ENCODE measurements around the gene PHYHD1.

PHYHD1 gene

DNA sequence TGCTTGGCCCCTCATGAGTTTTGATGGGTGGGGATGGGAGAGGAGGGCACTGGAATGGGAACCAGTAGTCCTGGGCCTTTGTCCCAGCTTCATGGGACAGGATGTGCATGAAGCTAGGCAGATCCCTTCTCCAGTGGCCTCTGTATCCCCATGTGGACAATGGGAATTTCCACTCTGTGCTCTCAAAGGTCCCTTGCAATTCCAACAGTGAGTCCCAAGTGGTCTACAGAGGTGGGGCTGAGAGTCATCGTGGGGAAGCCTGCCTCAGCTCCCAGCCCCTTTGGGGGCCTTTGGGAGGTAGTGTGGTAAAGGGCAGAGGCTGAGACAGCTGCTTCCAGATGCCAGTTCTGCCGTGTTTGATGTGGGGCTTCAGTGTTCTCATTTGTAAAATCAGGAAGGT, 1.9 kb upstream of the PHYHD1 start:
- in situ Hi-C loops (cut with HindIII; ENCODE audit: low pct_ligation_motif_present, low sequenced_read_pairs), result no loop called here
- Histone ChIP-seq H3K36me3 (replicated peaks) (peaks cover 22% of the 10 kb centered on the region), H3K4me3 (ENCODE audit: low read depth, low read length) (no peak overlapping the region), H3K27me3 (replicated peaks) (no peaks in the 10 kb centered on the region), H3K27ac (no peak overlapping the region)
- TF ChIP-seq, protein P1, sequence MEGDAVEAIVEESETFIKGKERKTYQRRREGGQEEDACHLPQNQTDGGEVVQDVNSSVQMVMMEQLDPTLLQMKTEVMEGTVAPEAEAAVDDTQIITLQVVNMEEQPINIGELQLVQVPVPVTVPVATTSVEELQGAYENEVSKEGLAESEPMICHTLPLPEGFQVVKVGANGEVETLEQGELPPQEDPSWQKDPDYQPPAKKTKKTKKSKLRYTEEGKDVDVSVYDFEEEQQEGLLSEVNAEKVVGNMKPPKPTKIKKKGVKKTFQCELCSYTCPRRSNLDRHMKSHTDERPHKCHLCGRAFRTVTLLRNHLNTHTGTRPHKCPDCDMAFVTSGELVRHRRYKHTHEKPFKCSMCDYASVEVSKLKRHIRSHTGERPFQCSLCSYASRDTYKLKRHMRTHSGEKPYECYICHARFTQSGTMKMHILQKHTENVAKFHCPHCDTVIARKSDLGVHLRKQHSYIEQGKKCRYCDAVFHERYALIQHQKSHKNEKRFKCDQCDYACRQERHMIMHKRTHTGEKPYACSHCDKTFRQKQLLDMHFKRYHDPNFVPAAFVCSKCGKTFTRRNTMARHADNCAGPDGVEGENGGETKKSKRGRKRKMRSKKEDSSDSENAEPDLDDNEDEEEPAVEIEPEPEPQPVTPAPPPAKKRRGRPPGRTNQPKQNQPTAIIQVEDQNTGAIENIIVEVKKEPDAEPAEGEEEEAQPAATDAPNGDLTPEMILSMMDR (IDR thresholded peaks at IDR 0.05; ENCODE audit: low read depth, low read length, missing control alignments), result no peak
- DNase-seq, result no peak

DNA sequence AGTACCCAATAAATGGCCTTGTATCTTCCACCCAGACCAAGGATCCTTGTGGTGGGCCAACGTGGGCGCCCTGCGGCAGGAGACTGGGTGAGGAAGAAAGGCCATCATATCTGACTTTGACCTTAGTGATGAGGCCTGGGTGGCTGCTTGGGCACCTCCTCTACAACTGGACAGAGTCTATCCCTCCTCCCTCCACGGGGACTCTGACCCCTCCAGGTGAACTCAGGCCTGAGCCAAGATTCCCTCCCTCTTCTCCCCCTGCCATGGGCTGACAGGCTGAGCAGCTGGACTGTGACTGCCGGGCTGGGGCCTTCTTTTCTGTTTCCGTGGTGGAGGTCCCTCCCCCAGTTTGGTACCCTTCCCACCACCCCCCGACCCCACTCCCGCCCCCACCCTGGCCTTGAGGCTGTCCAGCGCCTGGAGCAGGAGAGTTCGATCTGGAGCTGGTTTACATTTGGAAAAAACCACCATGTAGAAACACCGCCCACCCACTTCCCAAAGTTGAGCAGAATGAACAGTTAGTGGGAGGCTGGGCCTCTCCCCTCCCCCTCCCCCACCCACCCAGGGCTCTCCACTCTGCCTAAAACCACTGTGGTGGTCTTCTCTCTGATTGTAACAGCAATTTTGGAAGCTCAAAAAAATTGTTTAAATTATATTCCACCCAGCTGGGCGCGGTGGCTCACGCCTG, 1.2 kb upstream of the PHYHD1 start:
- no peak overlapping the region for H3K27ac ChIP-seq
- H3K4me3 ChIP-seq (ENCODE audit: low read depth, low read length), result no peak overlapping the region
- no peaks in the 10 kb centered on the region for H3K27me3 ChIP-seq (replicated peaks)
- H3K36me3 ChIP-seq (replicated peaks), result peaks cover 21% of the 10 kb centered on the region
- in situ Hi-C loops (cut with HindIII; ENCODE audit: low pct_ligation_motif_present, low sequenced_read_pairs), result no loop called here
- no peak for DNase-seq
- TF ChIP-seq, protein P1 (IDR thresholded peaks at IDR 0.05; ENCODE audit: low read depth, low read length, missing control alignments), result no peak

DNA sequence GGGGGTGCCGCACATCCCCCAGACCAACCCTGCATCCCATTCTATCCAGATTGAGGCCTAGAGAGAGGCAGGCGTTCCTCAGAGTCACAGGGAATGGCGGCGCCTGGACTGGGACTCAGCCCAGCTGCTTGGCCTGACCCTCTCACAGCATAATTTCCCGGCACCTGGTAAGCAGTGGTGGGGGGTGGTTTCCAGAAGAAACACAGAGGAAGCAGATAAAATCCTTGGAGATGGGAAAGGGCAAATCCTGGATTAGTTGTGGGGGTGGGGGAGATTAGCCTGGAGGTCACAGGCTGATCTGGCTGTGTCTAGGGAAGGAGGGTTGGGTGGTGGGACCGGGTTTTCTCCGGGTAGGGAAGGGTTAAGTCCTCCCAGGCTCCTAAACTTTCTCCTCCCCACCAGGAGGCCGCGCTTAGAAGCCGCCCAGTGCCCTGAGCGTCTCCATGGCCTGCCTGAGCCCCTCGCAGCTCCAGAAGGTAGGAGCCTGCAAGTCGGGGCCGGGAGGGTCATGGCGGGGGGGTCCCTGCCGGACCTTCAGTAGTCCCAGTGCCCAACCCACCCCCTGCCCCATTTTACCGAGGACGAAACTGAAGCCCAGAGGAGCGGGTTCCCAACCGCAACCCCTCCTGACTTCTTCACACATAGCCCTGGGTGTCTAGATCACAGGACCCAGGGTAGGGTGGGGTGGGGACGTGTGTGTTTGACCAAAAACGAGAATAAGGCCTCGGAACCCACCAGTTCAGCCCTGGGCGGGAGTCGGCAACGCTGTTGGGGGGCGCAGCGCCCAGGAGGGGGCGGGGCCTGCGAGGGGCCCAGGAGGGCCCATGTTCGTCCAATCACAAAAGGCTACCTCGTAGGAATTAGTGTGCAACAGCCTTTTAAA, 1.3 kb downstream of the PHYHD1 start:
- H3K36me3 ChIP-seq (replicated peaks), result peaks cover 7% of the 10 kb centered on the region
- H3K4me3 ChIP-seq (ENCODE audit: low read depth, low read length), result peak overlapping the region; percentile 54
- DNase-seq, result no peak
- no peak overlapping the region for H3K27ac ChIP-seq
- H3K27me3 ChIP-seq (replicated peaks), result no peaks in the 10 kb centered on the region
- in situ Hi-C loops (cut with HindIII; ENCODE audit: low pct_ligation_motif_present, low sequenced_read_pairs), result no loop called here
- TF ChIP-seq, protein P1 (IDR thresholded peaks at IDR 0.05; ENCODE audit: low read depth, low read length, missing control alignments), result peak; percentile 17

DNA sequence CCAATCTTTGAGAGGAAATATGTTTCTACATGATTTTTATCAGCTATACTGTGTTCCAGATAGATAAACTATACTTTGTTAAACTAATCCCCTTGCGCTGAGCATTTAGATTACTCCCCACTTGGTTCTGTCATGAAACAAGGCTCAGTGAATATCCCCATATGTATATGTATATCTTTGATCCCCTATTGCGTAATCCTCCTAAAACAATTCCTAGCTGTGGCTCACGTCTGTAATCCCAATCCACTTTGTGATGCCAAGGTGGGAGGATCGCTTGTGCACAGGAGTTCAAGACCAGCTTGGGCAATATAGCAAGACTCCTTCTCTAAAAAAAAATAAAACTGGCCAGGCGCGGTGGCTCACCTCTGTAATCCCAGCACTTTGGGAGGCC, 2.7 kb downstream of the PHYHD1 start:
- Histone ChIP-seq H3K4me3 (ENCODE audit: low read depth, low read length) (no peak overlapping the region), H3K36me3 (replicated peaks) (no peaks in the 10 kb centered on the region), H3K27me3 (replicated peaks) (no peaks in the 10 kb centered on the region), H3K27ac (no peak overlapping the region)
- in situ Hi-C loops (cut with HindIII; ENCODE audit: low pct_ligation_motif_present, low sequenced_read_pairs), result no loop called here
- DNase-seq, result no peak
- TF ChIP-seq, protein P1 (IDR thresholded peaks at IDR 0.05; ENCODE audit: low read depth, low read length, missing control alignments), result no peak

DNA sequence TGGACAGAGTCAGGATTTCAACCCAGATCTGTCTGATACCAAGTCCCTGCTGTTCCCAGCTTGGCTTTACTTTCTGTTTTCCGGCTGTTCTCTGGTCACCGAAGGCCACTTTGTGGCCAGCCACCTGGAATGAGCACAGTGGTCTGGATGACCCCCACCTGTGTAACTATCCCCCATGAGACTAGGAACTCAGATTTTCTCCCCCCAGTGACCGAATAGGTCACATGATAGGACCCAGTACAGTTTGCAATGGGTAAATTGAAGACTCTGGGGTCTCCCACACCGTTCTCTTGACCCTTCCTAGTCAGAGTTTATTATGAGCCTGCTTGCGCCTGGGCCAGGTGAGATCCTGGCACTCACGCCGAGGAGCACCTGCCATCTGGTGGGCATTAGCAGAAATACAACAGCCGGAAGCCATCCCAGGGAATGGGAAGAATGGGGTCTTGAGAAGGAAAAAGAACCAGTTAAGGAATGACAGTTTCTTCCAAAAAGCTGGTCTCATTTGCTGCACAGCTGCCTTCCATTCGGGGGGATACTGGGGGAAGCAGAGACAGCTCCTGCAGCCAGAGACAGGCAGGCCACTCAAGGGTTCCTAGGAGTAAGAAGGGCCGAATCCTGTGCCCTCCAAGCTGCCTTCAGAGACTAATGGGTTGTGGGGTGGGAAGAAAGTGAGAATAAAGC, 7.1 kb downstream of the PHYHD1 start:
- TF ChIP-seq, protein P1 (IDR thresholded peaks at IDR 0.05; ENCODE audit: low read depth, low read length, missing control alignments), result peak; percentile 93
- no peak overlapping the region for H3K4me3 ChIP-seq (ENCODE audit: low read depth, low read length)
- no peaks in the 10 kb centered on the region for H3K36me3 ChIP-seq (replicated peaks)
- in situ Hi-C loops (cut with HindIII; ENCODE audit: low pct_ligation_motif_present, low sequenced_read_pairs), result no loop called here
- no peak overlapping the region for H3K27ac ChIP-seq
- DNase-seq, result peak; percentile 27
- no peaks in the 10 kb centered on the region for H3K27me3 ChIP-seq (replicated peaks)

All from brain microvascular endothelial cell (primary cell).